H1 (cell line): Measurements from ENCODE around the gene SLC34A1. TPM values are rescaled to one million over a fixed set of nuclear protein-coding genes. Genes with fewer than 3 reads are reported as not detected.
A peak's percentile ranks its signal among the peaks of the same experiment; 100 is the strongest.

Experiments
- CTCF ChIA-PET: fragments of 300-600 bp; sonication (Branson Sonifier 250); formaldehyde crosslinking; loops from one replicate; lab custom pipeline; 2021; ENCODE audit not compliant: partially characterized antibody; lab: Charles Lee
- POLR2A ChIA-PET: fragments of 300-600 bp; sonication (Branson Sonifier 250); formaldehyde crosslinking; loops from one replicate; lab custom pipeline; 2021; ENCODE audit warnings: inconsistent platforms; ENCODE audit not compliant: partially characterized antibody; lab: Charles Lee
- DNase-seq, 2 experiments: peaks; one replicate each; pipeline versions ENCODE4 v3.0.0 to v3.0.0-alpha.2; 2010 to 2022; ENCODE audit warnings: low spot score in 2 of 2, low read depth in 1 of 2, mixed read lengths in 1 of 2
- FAIRE-seq: peaks from 2 replicates; lab custom pipeline; 2011; peaks lifted over from hg19 to GRCh38; lab: Jason Lieb, UNC
- H2AFZ ChIP-seq: 2 replicates; pipeline ENCODE4 v1.8.1; 2012; ENCODE audit warnings: low read length, inconsistent platforms
- H2AK5ac ChIP-seq: 2 replicates; pipeline ENCODE4 v1.6.1; 2013; ENCODE audit warnings: low read depth, low read length
- H2BK120ac ChIP-seq: replicated peaks from 2 replicates; pipeline ENCODE3; 2013; ENCODE audit warnings: low read depth, low read length, inconsistent platforms
- H2BK12ac ChIP-seq: 2 replicates; pipeline ENCODE4 v1.6.1; 2013; ENCODE audit warnings: low read depth, low read length
- H2BK15ac ChIP-seq: 2 replicates; pipeline ENCODE4 v1.6.1; 2013; ENCODE audit warnings: low read length
- H2BK20ac ChIP-seq: 2 replicates; pipeline ENCODE4 v1.6.1; 2013; ENCODE audit warnings: low read length
- H2BK5ac ChIP-seq: 2 replicates; pipeline ENCODE4 v1.6.1; 2013; ENCODE audit warnings: low read depth, low read length
- H3K14ac ChIP-seq: 2 replicates; pipeline ENCODE4 v1.6.1; 2013; ENCODE audit warnings: inconsistent platforms; ENCODE audit not compliant: insufficient read length
- H3K18ac ChIP-seq: 2 replicates; pipeline ENCODE4 v1.6.1; 2013; ENCODE audit warnings: low read length; ENCODE audit errors: extremely low read depth
- H3K23ac ChIP-seq: 2 replicates; pipeline ENCODE4 v1.6.1; 2013; ENCODE audit warnings: inconsistent platforms; ENCODE audit not compliant: insufficient read length
- H3K23me2 ChIP-seq: 2 replicates; pipeline ENCODE4 v1.6.1; 2013; ENCODE audit warnings: low read depth, low read length
- H3K27ac ChIP-seq: 2 replicates; pipeline ENCODE4 v1.6.1; 2011; ENCODE audit warnings: low read depth, low read length, inconsistent platforms
- H3K27me3 ChIP-seq, 4 experiments: replicated peaks in 1 of 4; 1 replicate in 1 of 4; 2 replicates in 3 of 4; pipeline versions ENCODE4 v1.6.1 to v1.8.1; 2011 to 2013; ENCODE audit warnings: low read length in 3 of 4, mild to moderate bottlenecking in 3 of 4, inconsistent platforms in 2 of 4, mixed read lengths in 2 of 4, moderate library complexity in 1 of 4; ENCODE audit not compliant: control insufficient read depth in 3 of 4, insufficient read depth in 3 of 4; ENCODE audit errors: extremely low read depth in 1 of 4
- H3K36me3 ChIP-seq, 4 experiments: 2 replicates each; pipeline versions ENCODE4 v1.6.1 to v1.8.1; 2011 to 2013; ENCODE audit warnings: mild to moderate bottlenecking in 4 of 4, low read length in 3 of 4, moderate library complexity in 2 of 4, control low read depth in 1 of 4, inconsistent platforms in 1 of 4; ENCODE audit not compliant: insufficient read depth in 4 of 4, control insufficient read depth in 2 of 4
- H3K4ac ChIP-seq: replicated peaks from 2 replicates; pipeline ENCODE3; 2013; ENCODE audit warnings: low read length, low read depth, mixed read lengths, inconsistent platforms; ENCODE audit not compliant: insufficient read length
- H3K4me1 ChIP-seq, 4 experiments: replicated peaks in 1 of 4; 1 replicate in 1 of 4; 2 replicates in 3 of 4; pipeline versions ENCODE4 v1.6.1 to v1.8.1; 2011 to 2013; ENCODE audit warnings: low read length in 3 of 4, inconsistent platforms in 2 of 4, mixed read lengths in 1 of 4; ENCODE audit not compliant: insufficient read depth in 4 of 4, control insufficient read depth in 3 of 4
- H3K4me2 ChIP-seq, 2 experiments: 2 replicates each; pipeline versions ENCODE4 v1.6.1 to v1.8.1; 2011 to 2013; ENCODE audit warnings: low read depth in 2 of 2, low read length in 2 of 2, control low read depth in 1 of 2, inconsistent platforms in 1 of 2, mild to moderate bottlenecking in 1 of 2; ENCODE audit not compliant: insufficient read depth in 1 of 2
- H3K4me3 ChIP-seq, 4 experiments: fragments of 200-600, 300-600 bp in 1 of 4; sonication (generic), shearing (Covaris generic), sonication (Bioruptor Twin) in 1 of 4; 2 replicates each; pipeline versions ENCODE4 v1.5.1 to v1.8.1; 2011 to 2016; ENCODE audit warnings: low read length in 4 of 4, low read depth in 3 of 4, control low read depth in 2 of 4, inconsistent platforms in 2 of 4, mild to moderate bottlenecking in 2 of 4, mixed read lengths in 1 of 4, moderate library complexity in 1 of 4; ENCODE audit not compliant: insufficient read depth in 2 of 4; ENCODE audit errors: extremely low read depth in 1 of 4
- H3K56ac ChIP-seq: replicated peaks from 2 replicates; pipeline ENCODE3; 2013; ENCODE audit warnings: low read depth, mild to moderate bottlenecking, mixed read lengths, low read length, inconsistent platforms; ENCODE audit not compliant: insufficient read length
- H3K79me1 ChIP-seq: 2 replicates; pipeline ENCODE4 v1.6.1; 2013; ENCODE audit warnings: low read depth, low read length, control low read depth
- H3K79me2 ChIP-seq, 2 experiments: 2 replicates each; pipeline versions ENCODE4 v1.6.1 to v1.8.1; 2012 to 2013; ENCODE audit warnings: low read length in 2 of 2, mild to moderate bottlenecking in 2 of 2, inconsistent platforms in 1 of 2; ENCODE audit not compliant: insufficient read depth in 2 of 2, control insufficient read depth in 1 of 2
- H3K9ac ChIP-seq, 4 experiments: replicated peaks in 1 of 4; 1 replicate in 1 of 4; 2 replicates in 3 of 4; pipeline versions ENCODE4 v1.6.1 to v1.8.1; 2011 to 2013; ENCODE audit warnings: low read depth in 3 of 4, low read length in 3 of 4, control low read depth in 2 of 4, mild to moderate bottlenecking in 2 of 4, moderate library complexity in 2 of 4, inconsistent platforms in 1 of 4; ENCODE audit errors: extremely low read depth in 1 of 4
- H3K9me3 ChIP-seq, 2 experiments: 2 replicates each; pipeline versions ENCODE4 v1.6.1 to v1.8.1; 2012 to 2013; ENCODE audit warnings: mild to moderate bottlenecking in 2 of 2, moderate library complexity in 2 of 2, control low read depth in 1 of 2, inconsistent platforms in 1 of 2, low read depth in 1 of 2, low read length in 1 of 2, mixed read lengths in 1 of 2; ENCODE audit not compliant: insufficient read depth in 2 of 2
- H4K20me1 ChIP-seq, 2 experiments: replicated peaks in 1 of 2; 2 replicates each; pipeline versions ENCODE3 to v1.8.1; 2011 to 2013; ENCODE audit warnings: inconsistent platforms in 2 of 2, low read length in 2 of 2, mild to moderate bottlenecking in 1 of 2; ENCODE audit not compliant: insufficient read depth in 2 of 2, control insufficient read depth in 1 of 2
- H4K5ac ChIP-seq: 2 replicates; pipeline ENCODE4 v1.6.1; 2013; ENCODE audit warnings: low read length, low read depth, mixed read lengths, inconsistent platforms; ENCODE audit not compliant: insufficient read length
- H4K8ac ChIP-seq: 2 replicates; pipeline ENCODE4 v1.8.0; 2013; ENCODE audit warnings: mild to moderate bottlenecking, moderate library complexity, low read length, inconsistent platforms; ENCODE audit not compliant: insufficient read depth; ENCODE audit errors: extremely low read depth
- H4K91ac ChIP-seq: replicated peaks from 2 replicates; pipeline ENCODE3; 2013; ENCODE audit warnings: low read length, mixed read lengths, inconsistent platforms; ENCODE audit not compliant: insufficient read length
- CBX8 ChIP-seq: fragments of 300-800, 300-1000 bp; sonication (generic); IDR thresholded peaks from 2 replicates; pipeline ENCODE4 v1.7.1; 2016; ENCODE audit warnings: low read depth, low read length, borderline replicate concordance
- CHD2 ChIP-seq: IDR thresholded peaks from 2 replicates; pipeline ENCODE4 v1.6.1; 2012; ENCODE audit warnings: low read length, improper control_type of control experiment
- EP300 ChIP-seq, 2 experiments: IDR thresholded peaks; 1 replicate in 1 of 2; 2 replicates in 1 of 2; pipeline ENCODE4 v1.6.1; 2011 to 2012; ENCODE audit warnings: low read depth in 2 of 2, low read length in 2 of 2, mild to moderate bottlenecking in 2 of 2, borderline replicate concordance in 1 of 2, inconsistent platforms in 1 of 2, moderate library complexity in 1 of 2
- GTF2F1 ChIP-seq: IDR thresholded peaks from 2 replicates; pipeline ENCODE4 v1.6.1; 2012; ENCODE audit warnings: low read depth, low read length, improper control_type of control experiment, borderline replicate concordance
- HDAC2 ChIP-seq, 2 experiments: fragments of 300-600 bp in 1 of 2; sonication (generic) in 1 of 2; IDR thresholded peaks; 2 replicates each; pipeline ENCODE4 v1.6.1; 2011 to 2012; ENCODE audit warnings: low read depth in 2 of 2, low read length in 2 of 2, mild to moderate bottlenecking in 2 of 2, moderate library complexity in 2 of 2, borderline replicate concordance in 1 of 2, inconsistent platforms in 1 of 2
- RBBP5 ChIP-seq: IDR thresholded peaks from 2 replicates; pipeline ENCODE4 v1.7.1; 2012; ENCODE audit warnings: low read depth, mild to moderate bottlenecking, inconsistent platforms, low read length, moderate library complexity, borderline replicate concordance
- SIRT6 ChIP-seq: IDR thresholded peaks from one replicate; pipeline ENCODE4 v1.7.1; 2012; ENCODE audit warnings: low read length, inconsistent platforms
- SP4 ChIP-seq: IDR thresholded peaks from 2 replicates; pipeline ENCODE4 v1.6.1; 2012; ENCODE audit warnings: low read length, inconsistent platforms
- YY1 ChIP-seq: IDR thresholded peaks from 2 replicates; pipeline ENCODE4 v1.6.1; 2011; ENCODE audit warnings: low read depth, mild to moderate bottlenecking, low read length
- WGBS, 2 experiments: shearing (Covaris generic) in 1 of 2; methylation state at CpG; one replicate each; pipeline versions ENCODE4 v1.1.6 to v1.1.7; 2013 to 2015; ENCODE audit warnings: low lambda C conversion rate in 2 of 2, mixed read lengths in 2 of 2, inconsistent platforms in 1 of 2, low coverage in 1 of 2, missing lambda C conversion rate in 1 of 2; ENCODE audit not compliant: insufficient replicate concordance in 2 of 2, insufficient coverage in 1 of 2, insufficient read length in 1 of 2; ENCODE audit errors: extremely low coverage in 1 of 2, missing lambda C conversion rate in 1 of 2; 5-methylcytosine and 5-hydroxymethylcytosine counted together
- polyA plus RNA-seq, 7 experiments: library from polyadenylated mRNA; depleted of rRNA in 3 of 7; stranded (reverse) in 5 of 7; unstranded in 2 of 7; fragments of >200 nt in 5 of 7; fragments of 200-250 nt in 2 of 7; gene quantifications; 1 replicate in 5 of 7; 2 replicates in 1 of 7; 4 replicates in 1 of 7; pipeline versions ENCODE4 v1.2.1 to v1.2.3, GENCODE V29; 2011 to 2013; ENCODE audit warnings: missing spikeins in 2 of 7, mixed read lengths in 2 of 7
- total RNA-seq: library from RNA; stranded (reverse); fragmentation: NEBNext Ultra II Directional; extraction: Animal tissue kit (Norgen Biotek cat#: 25700); gene quantifications from 2 replicates; pipeline ENCODE4 v1.2.1, GENCODE V29; 2021

The SLC34A1 gene
- total and polyA plus RNA-seq, 2 of the 8 experiments (the other 6 are each of a cell fraction or from before 2014, with no cell fraction given): not detected

DNA sequence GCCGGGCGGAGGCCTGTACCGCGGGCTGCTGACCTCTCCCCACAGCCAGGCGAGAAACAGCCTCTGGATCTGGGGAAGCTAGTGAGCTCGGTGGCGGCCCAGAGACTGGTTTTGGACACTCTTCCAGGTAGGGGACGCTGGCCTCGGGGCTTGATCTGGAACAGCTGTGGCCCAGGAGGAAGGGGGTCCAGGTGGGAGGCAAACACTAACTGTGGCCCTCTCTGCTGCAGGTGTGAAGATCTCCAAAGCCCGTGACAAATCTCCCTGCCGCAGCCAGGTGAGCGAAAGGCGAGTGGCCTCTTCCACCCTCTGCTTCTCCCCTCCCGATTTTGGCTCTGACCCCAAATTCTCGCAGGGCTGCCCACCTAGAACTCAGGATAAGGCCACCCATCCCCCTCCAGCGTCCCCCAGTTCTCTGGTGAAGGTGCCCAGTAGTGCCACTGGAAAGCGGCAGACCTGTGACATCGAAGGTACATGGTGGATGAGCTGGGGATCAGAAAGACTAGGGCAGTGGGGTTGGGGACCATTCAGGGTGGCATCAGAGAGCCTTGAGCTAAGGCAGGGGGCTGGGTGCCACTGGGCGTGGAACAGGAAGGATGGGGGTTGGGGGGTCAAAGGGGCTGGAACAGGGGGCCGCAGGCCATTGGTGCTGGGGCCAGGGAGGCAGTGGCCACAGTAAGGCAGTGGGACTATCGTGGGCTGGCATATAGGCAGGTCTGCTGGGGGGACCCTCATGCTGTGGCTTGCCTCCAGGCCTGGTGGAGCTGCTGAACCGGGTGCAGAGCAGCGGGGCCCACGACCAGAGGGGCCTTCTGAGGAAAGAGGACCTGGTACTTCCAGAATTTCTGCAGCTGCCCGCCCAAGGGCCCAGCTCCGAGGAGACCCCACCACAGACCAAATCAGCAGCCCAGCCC is 12.9 kb upstream of the SLC34A1 start:
- Histone ChIP-seq H3K23ac (no peak overlapping the region), H3K4me3 (peak overlapping the region; percentile 23 to 63 (median 58); a peak in 7 of 8 replicates), H2AFZ (no peak overlapping the region; the same call in 1 of the 2 replicates), H3K79me1 (peaks cover 7% of the 10 kb centered on the region; the same call in 1 of the 2 replicates), H3K9ac (peak overlapping the region in 3 of 4 experiments; percentile 29 to 65 (median 39); a peak in 2 of 7 replicates), H3K4ac (peak overlapping the region; percentile 57), H2BK20ac (no peak overlapping the region), H4K20me1 (peaks cover 0 to 8% of the 10 kb centered on the region in 2 experiments), H4K8ac (peak overlapping the region; percentile 11; the same call in 1 of the 2 replicates), H3K18ac (peak overlapping the region; percentile 85), H3K23me2 (peaks cover 17% of the 10 kb centered on the region; the same call in 1 of the 2 replicates), H2BK12ac (no peak overlapping the region; the same call in 1 of the 2 replicates), H2AK5ac (no peak overlapping the region), H2BK15ac (peak overlapping the region; percentile 18; the same call in 1 of the 2 replicates), H3K56ac (no peak overlapping the region), H3K4me1 (peaks cover 6 to 29% (median 24%) of the 10 kb centered on the region in 4 experiments), H3K4me2 (peak overlapping the region; percentile 53 to 79), H3K27me3 (peaks cover 1 to 14% (median 12%) of the 10 kb centered on the region in 4 experiments; a peak in 4 of 7 replicates), H3K14ac (no peak overlapping the region), H3K36me3 (no peaks in the 10 kb centered on the region), H2BK5ac (0 out of 2 replicates have a peak overlapping the region, but pooled peaks have one; percentile 18), H4K91ac (peak overlapping the region; percentile 61), H3K9me3 (no peaks in the 10 kb centered on the region), H2BK120ac (no peak overlapping the region), H4K5ac (peak overlapping the region; percentile 84), H3K79me2 (no peaks in the 10 kb centered on the region), H3K27ac (no peak overlapping the region)
- WGBS, 2 experiments: 61% methylated on average over 20 of the region's 26 CpGs; no CpG with 5 or more reads in 1 of the 2 experiments
- CTCF ChIA-PET: interaction anchor here (0.8 to 16.9 kb wide), 18 partner anchors 7 to 131 kb away, joined by 3 to 363 read pairs (median 14); partner anchors contain the start of genes GRK6, LMAN2, MXD3 and PFN3
- POLR2A ChIA-PET: interaction anchor here (0.7 to 4.4 kb wide), 12 partner anchors 11 to 125 kb away, joined by 3 to 18 read pairs (median 6); partner anchors contain the start of genes GRK6, LMAN2, PDLIM7 and PRR7
- FAIRE-seq: no peak
- no peak for DNase-seq
- TF ChIP-seq GTF2F1 (no peak), HDAC2 (IDR thresholded peaks at IDR 0.05; ENCODE audit: borderline replicate concordance in 1 of 2, low read depth in 2 of 2, low read length in 2 of 2) (0 out of 4 replicates have a peak, but pooled peaks of 1 of the 2 experiments have one; percentile 31), SIRT6 (no peak), CHD2 (no peak), EP300 (IDR thresholded peaks at IDR 0.05; ENCODE audit: borderline replicate concordance in 1 of 2, low read depth in 2 of 2, low read length in 2 of 2) (no peak), RBBP5 (0 out of 2 replicates have a peak, but pooled peaks have one; percentile 21), YY1 (no peak), CBX8 (no peak), SP4 (no peak)
